Endodermal cell (in vitro differentiated cells): ENCODE results near the gene MICAL1. TPM values are rescaled to one million over a fixed set of nuclear protein-coding genes. Genes with fewer than 3 reads are reported as not detected.
"Not testable (repeated sequence)": the region's sequence is repeated elsewhere in the genome, so short reads cannot be mapped to it uniquely, and the experiment has no call there.

ENCODE experiments used
- DNase-seq: peaks from one replicate; pipeline ENCODE4 v3.0.0-alpha.2; 2017
- H3K27ac ChIP-seq: 2 replicates; pipeline ENCODE4 v1.5.1; 2013; ENCODE audit warnings: mild to moderate bottlenecking, low read depth, low read length, moderate library complexity
- H3K27me3 ChIP-seq: 2 replicates; pipeline ENCODE4 v1.6.1; 2013; ENCODE audit warnings: mild to moderate bottlenecking, low read length, moderate library complexity; ENCODE audit not compliant: insufficient read depth, control insufficient read depth, poor library complexity, severe bottlenecking
- H3K36me3 ChIP-seq: 2 replicates; pipeline ENCODE4 v1.7.0; 2013; ENCODE audit warnings: mild to moderate bottlenecking, low read length, moderate library complexity; ENCODE audit not compliant: control insufficient read depth, insufficient read depth
- H3K4me1 ChIP-seq: one replicate; pipeline ENCODE4 v1.7.0; 2013; ENCODE audit warnings: low read length; ENCODE audit not compliant: control insufficient read depth, insufficient read depth
- H3K4me3 ChIP-seq: 2 replicates; pipeline ENCODE4 v1.5.1; 2013; ENCODE audit warnings: mild to moderate bottlenecking, low read length, moderate library complexity
- H3K9ac ChIP-seq: 2 replicates; pipeline ENCODE4 v1.6.1; 2013; ENCODE audit warnings: mild to moderate bottlenecking, low read length, moderate library complexity; ENCODE audit not compliant: poor library complexity, severe bottlenecking; ENCODE audit errors: extremely low read depth
- H3K9me3 ChIP-seq: 2 replicates; pipeline ENCODE4 v1.6.1; 2013; ENCODE audit warnings: mild to moderate bottlenecking, low read length, moderate library complexity; ENCODE audit not compliant: control insufficient read depth
- H3K27ac Mint-ChIP-seq: 2 replicates; pipeline ENCODE4 v1.8.0; 2020; ENCODE audit warnings: mixed read lengths
- H3K27me3 Mint-ChIP-seq: 2 replicates; pipeline ENCODE4 v1.8.0; 2021; ENCODE audit warnings: mild to moderate bottlenecking, mixed read lengths; ENCODE audit not compliant: insufficient read depth
- H3K36me3 Mint-ChIP-seq: 2 replicates; pipeline ENCODE4 v1.8.0; 2020; ENCODE audit warnings: low read depth, mixed read lengths
- H3K4me1 Mint-ChIP-seq: 2 replicates; pipeline ENCODE4 v1.8.0; 2020; ENCODE audit warnings: mixed read lengths
- H3K4me3 Mint-ChIP-seq: 2 replicates; pipeline ENCODE4 v1.8.0; 2020; ENCODE audit warnings: mild to moderate bottlenecking, moderate library complexity, mixed read lengths
- H3K9me3 Mint-ChIP-seq: 2 replicates; pipeline ENCODE4 v1.8.0; 2020; ENCODE audit warnings: mild to moderate bottlenecking, mixed read lengths
- WGBS, 2 experiments: methylation state at CpG; one replicate each; pipeline versions ENCODE4 v1.1.5 to v1.1.7; 2013; ENCODE audit warnings: missing lambda C conversion rate in 2 of 2, mixed read lengths in 1 of 2; ENCODE audit not compliant: insufficient coverage in 1 of 2, insufficient read length in 1 of 2; 5-methylcytosine and 5-hydroxymethylcytosine counted together
- total RNA-seq, 2 donors: library from RNA; stranded (reverse); fragmentation: NEBNext Ultra II Directional in 1 of 2; extraction: Animal tissue kit (Norgen Biotek cat#: 25700) in 1 of 2; gene quantifications; 2 replicates in 1 of 2; 3 replicates in 1 of 2; pipeline ENCODE4 v1.2.1, GENCODE V29; 2021
- TF ChIP-seq, protein P1 (sequence below): fragments of 200-600 bp; sonication (generic); conservative IDR thresholded peaks from 2 replicates; pipeline ENCODE4 v1.5.0; 2021; ENCODE audit warnings: antibody characterized with exemption, mild to moderate bottlenecking

MICAL1 gene
- total RNA-seq, 2 donors from 2014 or later: 10.4 to 22.8 TPM

DNA sequence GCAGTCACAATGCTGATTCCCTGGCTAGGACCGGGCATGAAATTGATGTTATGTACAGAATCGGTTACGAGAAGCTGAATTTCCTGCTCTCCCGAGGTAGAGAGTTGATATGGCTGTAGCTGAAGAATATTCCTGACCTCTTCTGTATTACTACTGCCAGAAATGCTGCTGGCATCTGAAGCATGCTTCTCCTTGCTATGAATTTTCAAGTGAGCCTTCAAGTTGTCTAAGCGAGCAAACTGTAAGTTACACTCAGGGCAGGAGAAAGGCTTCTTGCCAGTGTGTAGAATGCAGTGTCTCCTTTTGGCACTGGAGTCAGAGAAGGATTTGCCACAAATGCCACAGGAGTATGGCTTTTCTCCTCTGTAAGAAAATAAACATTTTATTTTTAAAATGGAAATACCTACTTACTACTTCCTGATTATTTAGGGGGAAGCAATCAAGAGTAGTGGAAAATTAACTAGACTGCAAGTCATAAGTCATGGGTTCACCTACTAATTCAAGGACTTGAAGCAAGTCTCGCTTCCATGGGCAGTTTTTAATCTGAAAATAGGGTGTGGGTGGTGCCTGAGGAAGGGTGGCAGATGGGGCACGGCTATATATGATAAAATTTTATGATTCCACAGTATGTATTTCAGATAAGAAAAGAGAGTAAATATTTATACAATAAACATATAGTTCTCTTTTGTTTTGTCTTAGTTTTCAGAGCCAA lies 10.8 kb upstream of the MICAL1 start:
- Mint-ChIP-seq H3K27me3 (peaks cover 10% of the 10 kb centered on the region), H3K36me3 (peaks cover 82% of the 10 kb centered on the region), H3K4me1 (no peaks in the 10 kb centered on the region), H3K9me3 (no peaks in the 10 kb centered on the region), H3K27ac (no peak overlapping the region), H3K4me3 (no peak overlapping the region)
- H3K27me3 ChIP-seq: no peaks in the 10 kb centered on the region
- WGBS, 2 experiments: 94 to 100% methylated on average over 1 to 6 of the region's 7 CpGs
- TF ChIP-seq, protein P1, sequence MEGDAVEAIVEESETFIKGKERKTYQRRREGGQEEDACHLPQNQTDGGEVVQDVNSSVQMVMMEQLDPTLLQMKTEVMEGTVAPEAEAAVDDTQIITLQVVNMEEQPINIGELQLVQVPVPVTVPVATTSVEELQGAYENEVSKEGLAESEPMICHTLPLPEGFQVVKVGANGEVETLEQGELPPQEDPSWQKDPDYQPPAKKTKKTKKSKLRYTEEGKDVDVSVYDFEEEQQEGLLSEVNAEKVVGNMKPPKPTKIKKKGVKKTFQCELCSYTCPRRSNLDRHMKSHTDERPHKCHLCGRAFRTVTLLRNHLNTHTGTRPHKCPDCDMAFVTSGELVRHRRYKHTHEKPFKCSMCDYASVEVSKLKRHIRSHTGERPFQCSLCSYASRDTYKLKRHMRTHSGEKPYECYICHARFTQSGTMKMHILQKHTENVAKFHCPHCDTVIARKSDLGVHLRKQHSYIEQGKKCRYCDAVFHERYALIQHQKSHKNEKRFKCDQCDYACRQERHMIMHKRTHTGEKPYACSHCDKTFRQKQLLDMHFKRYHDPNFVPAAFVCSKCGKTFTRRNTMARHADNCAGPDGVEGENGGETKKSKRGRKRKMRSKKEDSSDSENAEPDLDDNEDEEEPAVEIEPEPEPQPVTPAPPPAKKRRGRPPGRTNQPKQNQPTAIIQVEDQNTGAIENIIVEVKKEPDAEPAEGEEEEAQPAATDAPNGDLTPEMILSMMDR: no peak
- H3K4me1 ChIP-seq: no peaks in the 10 kb centered on the region
- no peak overlapping the region for H3K27ac ChIP-seq
- H3K9me3 ChIP-seq: peaks cover 7% of the 10 kb centered on the region
- peaks cover 77% of the 10 kb centered on the region for H3K36me3 ChIP-seq
- DNase-seq: no peak
- H3K4me3 ChIP-seq: no peak overlapping the region
- no peak overlapping the region for H3K9ac ChIP-seq

DNA sequence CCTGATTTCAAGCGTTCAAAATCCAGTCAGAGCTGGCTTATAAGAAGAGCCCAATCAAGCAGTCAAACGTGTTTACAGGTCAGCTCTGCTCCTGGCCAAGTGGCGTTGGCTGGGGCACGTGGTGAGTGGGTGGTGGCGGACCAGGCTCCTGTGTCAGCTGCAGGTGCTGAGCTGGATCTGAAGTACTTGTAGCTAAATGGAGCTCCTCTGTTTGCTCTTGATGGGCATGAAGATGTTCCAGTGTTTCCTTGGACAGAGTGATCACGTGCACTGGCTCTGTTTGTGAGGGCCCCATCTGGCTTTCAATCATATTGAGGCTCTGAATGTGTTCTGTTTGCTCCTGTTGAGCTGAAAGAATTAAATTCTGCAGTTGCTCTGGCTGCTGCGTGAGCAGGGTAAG lies 10.2 kb upstream of the MICAL1 start:
- TF ChIP-seq, protein P1: no peak
- no peaks in the 10 kb centered on the region for H3K4me1 Mint-ChIP-seq
- 90 to 93% methylated on average over 5 to 7 of the region's 7 CpGs for WGBS, 2 experiments

DNA sequence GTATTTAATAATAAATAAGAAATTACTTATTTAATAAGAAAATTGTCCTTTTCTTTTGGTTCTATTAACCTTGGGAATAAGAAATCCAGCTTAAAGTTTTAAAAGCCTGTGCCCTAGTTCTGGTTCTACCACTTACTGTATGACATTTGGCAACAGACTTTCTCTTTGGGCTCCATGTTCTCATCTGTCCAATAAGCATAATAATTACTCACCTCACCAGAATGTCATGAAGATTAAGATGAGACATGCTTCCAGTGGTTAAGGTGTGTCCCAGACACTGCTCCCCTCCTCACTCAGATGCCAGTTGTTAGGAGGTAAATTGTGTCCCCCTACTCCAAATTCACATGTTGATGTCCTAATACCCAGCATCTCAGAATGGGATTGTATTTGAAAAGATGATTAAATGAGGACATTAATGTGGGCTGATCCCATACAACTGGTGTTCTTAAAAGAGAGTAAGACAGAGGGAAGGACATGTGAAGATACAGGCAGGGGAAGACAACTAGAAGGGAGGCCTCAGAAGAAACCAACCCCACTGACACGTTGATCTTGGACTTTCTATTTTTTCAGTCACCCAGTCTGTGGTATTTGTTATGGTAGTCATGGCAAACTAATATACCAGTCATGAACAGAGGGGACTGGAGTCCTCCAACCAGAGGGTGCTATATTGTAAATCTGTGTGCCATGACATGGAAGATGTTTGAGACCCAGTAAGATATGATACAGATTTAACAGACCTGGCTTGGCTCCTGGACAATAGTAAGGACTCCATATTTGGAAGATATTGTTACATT lies 6.4 kb upstream of the MICAL1 start:
- WGBS, 2 experiments: 93 to 100% methylated on average over 1 of the region's 1 CpG
- Mint-ChIP-seq H3K4me1 (peaks cover 26% of the 10 kb centered on the region), H3K4me3 (no peak overlapping the region), H3K9me3 (peaks cover 2% of the 10 kb centered on the region), H3K27ac (no peak overlapping the region), H3K27me3 (peaks cover 24% of the 10 kb centered on the region), H3K36me3 (peaks cover 52% of the 10 kb centered on the region)
- Histone ChIP-seq H3K4me3 (no peak overlapping the region), H3K9ac (no peak overlapping the region), H3K9me3 (peaks cover 4% of the 10 kb centered on the region), H3K36me3 (peaks cover 41% of the 10 kb centered on the region), H3K27ac (no peak overlapping the region), H3K27me3 (peaks cover 16% of the 10 kb centered on the region), H3K4me1 (peaks cover 9% of the 10 kb centered on the region)
- DNase-seq: no peak
- TF ChIP-seq, protein P1: no peak

More for the DNA sequence above, 10.2 kb upstream of the MICAL1 start:
- Mint-ChIP-seq H3K9me3 (peaks cover 2% of the 10 kb centered on the region), H3K27ac (no peak overlapping the region), H3K4me3 (no peak overlapping the region), H3K36me3 (peaks cover 82% of the 10 kb centered on the region), H3K27me3 (peaks cover 10% of the 10 kb centered on the region)
- DNase-seq: no peak
- Histone ChIP-seq H3K27me3 (no peaks in the 10 kb centered on the region), H3K4me1 (no peaks in the 10 kb centered on the region), H3K4me3 (no peak overlapping the region), H3K36me3 (peaks cover 74% of the 10 kb centered on the region), H3K9ac (no peak overlapping the region), H3K27ac (no peak overlapping the region), H3K9me3 (peaks cover 11% of the 10 kb centered on the region)

DNA sequence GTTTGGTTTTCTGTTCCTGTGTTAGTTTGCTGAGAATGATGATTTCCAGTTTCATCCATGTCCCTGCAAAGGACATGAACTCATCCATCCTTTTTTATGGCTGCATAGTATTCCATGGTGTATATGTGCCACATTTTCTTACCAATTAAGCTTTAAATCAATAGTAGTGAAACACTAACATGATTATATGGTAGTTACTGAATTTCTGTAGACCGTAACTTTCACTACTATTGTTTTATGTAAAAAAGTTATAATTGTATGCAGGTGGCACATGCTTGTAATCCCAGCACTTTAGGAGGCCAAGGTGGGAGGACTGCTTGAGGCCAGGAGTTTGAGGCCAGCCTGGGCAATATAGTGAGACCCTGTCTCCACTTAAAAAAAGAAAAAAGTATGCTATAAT lies 5.6 kb upstream of the MICAL1 start:
- 100% methylated on average over 1 of the region's 1 CpG for WGBS, 2 experiments
- not testable (repeated sequence) for H3K4me1 ChIP-seq, H3K9me3 Mint-ChIP-seq, H3K27ac Mint-ChIP-seq, H3K4me3 Mint-ChIP-seq, H3K9me3 ChIP-seq, H3K4me3 ChIP-seq, DNase-seq, H3K27ac ChIP-seq, H3K9ac ChIP-seq
- peaks cover 23% of the 10 kb centered on the region for H3K27me3 ChIP-seq
- Mint-ChIP-seq H3K4me1 (peaks cover 33% of the 10 kb centered on the region), H3K36me3 (peaks cover 47% of the 10 kb centered on the region), H3K27me3 (peaks cover 31% of the 10 kb centered on the region)
- H3K36me3 ChIP-seq: peaks cover 35% of the 10 kb centered on the region
